GM21576 (cell line): Measurements from ENCODE around the gene PDIA2.
"Not testable (repeated sequence)": the region's sequence is repeated elsewhere in the genome, so short reads cannot be mapped to it uniquely, and the experiment has no call there.

Experiments used
- ATAC-seq: cut with Tn5 transposase; IDR thresholded peaks from one replicate; pipeline ENCODE4 v1.9.1; 2021; ENCODE audit warnings: mild to moderate bottlenecking, moderate library complexity; ENCODE audit not compliant: unreplicated experiment

Gene PDIA2

DNA sequence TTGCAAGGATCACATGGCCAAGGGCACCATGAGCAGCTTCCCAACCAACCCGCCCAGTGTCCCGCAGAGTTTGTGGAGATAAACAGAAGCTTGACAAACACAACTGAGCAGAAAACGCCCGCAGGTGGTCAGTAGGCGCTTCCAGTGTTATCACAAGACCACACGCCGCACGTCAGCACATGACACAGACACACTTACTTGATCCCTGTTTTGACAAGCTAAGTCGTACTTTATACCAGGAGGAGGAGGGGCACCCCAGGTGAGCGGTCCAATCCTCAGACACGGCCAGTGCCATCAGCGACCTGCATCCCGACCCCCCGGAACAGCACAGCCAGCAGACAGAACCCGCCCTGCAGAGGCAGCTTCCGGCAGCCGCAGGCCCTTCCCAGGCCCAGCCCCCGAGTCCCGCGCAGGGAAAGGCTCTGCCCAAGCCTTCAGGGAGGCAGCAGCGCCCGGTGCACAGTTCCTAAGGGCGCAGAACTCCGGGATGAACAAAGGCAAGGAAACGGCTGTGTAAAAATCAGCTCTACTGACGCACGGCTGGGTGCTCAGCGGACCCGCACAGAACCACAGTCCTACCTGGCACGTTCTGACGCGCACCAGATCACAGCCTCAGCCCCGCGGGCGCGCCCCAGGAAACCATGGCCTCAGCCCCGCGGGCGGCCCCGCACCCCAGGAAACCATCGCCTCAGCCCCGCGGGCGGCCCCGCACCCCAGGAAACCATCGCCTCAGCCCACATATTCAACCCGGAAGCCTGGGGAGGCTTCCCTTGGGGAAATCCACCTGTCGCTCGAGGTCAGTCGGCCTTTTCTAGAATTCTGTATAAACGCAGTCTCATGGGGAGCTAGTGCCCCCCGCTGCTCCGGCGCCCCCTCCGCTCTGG, 41.7 kb downstream of the PDIA2 start:
- ATAC-seq, result no peak

DNA sequence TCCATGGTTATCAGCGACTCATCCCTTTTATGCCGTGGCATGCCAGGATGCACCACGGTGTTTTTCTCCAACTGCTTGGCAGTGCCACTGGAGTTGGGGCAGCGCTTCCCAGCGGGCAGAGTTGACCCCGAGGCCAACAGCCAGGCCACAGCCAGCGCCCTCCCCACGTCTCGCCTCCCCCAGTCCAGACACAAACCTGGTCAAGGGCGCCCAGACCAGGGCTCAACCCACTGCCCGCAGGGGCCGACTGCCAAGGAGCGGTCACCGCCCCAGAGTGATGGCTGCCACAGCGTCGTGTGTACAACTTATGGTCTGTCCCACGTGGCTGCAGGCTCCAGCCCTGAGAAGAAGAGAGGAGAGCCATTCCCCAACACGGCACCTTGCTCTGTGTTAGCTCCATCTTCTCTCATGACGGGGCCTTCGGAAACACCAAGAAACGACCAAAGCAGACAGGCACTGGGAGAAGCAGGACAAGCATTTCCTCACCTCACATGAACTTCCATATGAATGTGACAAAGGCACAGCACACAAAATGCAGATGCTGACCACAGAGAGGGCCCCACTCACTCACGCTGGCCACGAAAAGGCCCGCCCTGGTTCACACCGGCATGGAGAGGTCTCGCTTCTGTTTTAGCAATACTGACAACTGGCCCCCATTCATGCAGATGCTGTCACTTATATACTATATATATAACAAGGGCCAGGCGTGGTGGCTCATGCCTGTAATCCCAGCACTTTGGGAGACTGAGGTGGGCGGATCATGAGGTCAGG, 42.6 kb downstream of the PDIA2 start:
- no peak for ATAC-seq

DNA sequence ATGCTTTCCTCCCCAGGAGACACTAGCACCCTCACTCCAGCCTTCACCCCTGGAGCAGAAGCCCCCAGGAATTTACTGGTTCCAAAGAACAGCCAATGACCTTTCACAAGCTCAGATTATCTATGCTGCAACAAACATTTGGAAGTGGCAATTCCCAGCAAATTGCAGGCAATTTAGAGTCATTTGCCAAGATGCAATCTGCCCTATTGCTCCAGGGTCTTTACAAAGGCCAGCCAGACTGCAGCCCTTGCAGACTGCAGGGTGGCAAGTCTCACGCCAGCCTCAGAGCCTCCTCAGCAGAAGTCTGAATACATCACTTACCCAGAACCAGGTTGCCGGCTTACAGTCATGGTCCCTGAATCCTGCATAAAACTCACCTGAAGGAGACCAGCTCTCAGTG, 47.8 kb downstream of the PDIA2 start:
- no peak for ATAC-seq

DNA sequence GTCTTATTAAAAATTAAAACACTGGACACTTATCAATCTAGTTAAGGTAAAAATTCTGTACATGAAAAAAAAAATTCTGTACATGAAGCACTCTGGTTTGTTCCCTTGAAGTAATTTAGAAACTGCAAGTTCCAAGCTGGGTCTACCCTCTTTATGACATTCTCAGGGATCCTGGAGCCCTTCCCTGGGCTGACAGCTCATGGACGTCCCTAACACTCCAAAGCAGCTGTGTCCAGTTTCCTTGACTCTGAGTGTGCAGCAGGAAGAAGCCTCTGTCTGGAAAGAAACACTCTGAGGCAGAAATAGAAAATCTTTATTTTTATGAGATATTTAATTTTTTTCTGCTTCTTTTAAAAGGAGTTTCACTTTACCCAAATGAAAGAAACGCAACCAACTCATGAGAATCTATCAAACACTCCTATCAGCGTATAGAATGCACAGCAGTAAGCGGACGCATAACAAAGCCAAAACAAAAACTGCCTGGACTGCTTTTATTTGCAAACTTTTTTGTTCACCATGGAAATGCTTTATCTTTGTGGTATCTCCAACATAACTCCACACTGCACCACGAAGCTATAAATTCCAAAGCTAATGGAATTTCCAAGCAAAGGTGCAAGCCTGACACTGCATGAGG, 48.3 kb downstream of the PDIA2 start:
- ATAC-seq, result not testable (repeated sequence)

DNA sequence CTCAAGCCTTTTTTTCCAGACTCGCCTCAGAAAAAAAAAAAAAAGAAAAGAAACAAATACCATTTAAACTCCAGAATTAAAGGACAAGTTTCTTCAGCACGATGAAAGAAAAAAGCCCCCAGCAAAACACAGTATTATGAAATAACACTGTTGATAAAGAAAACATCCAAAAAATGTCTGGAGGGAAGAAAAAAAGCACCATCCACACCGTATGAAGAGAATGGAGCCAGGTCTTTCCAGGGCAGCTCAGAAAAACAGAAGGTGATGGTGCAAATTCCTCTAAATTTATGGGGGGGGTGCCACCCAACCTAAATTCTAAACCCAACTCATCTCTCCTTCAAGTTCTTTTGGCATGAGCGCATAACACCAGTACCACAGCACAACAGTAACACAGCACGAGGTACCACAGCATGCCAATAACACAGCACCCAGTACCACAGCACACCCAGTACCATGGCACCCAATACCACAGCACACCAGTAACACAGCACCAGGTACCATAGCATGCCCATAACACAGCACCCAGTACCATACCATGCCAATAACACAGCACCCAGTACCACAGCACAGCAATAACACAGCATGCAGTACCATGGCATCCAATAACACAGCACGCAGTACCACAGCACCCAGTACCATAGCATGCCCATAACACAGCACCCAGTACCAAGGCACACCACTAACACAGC, 50.6 kb downstream of the PDIA2 start:
- ATAC-seq, result no peak

DNA sequence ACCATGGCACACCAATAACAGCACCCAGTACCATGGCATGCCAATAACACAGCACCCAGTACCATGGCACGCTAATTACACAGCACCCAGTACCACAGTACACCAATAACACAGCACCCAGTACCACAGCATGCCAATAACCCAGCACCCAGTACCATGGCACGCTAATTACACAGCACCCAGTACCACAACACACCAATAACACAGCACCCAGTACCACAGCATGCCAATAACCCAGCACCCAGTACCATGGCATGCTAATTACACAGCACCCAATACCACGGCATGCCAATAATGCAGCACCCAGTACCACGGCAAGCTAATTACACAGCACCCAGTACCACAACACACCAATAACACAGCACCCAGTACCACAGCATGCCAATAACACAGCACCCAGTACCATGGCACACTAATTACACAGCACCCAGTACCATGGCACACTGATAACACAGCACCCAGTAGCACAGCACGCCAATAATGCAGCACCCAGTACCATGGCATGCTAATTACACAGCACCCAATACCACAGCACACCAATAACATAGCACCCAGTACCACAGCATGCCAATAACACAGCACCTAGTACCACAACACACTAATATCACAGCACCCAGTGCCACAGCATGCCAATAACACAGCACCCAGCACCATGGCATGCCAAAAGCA, 51.3 kb downstream of the PDIA2 start:
- not testable (repeated sequence) for ATAC-seq

DNA sequence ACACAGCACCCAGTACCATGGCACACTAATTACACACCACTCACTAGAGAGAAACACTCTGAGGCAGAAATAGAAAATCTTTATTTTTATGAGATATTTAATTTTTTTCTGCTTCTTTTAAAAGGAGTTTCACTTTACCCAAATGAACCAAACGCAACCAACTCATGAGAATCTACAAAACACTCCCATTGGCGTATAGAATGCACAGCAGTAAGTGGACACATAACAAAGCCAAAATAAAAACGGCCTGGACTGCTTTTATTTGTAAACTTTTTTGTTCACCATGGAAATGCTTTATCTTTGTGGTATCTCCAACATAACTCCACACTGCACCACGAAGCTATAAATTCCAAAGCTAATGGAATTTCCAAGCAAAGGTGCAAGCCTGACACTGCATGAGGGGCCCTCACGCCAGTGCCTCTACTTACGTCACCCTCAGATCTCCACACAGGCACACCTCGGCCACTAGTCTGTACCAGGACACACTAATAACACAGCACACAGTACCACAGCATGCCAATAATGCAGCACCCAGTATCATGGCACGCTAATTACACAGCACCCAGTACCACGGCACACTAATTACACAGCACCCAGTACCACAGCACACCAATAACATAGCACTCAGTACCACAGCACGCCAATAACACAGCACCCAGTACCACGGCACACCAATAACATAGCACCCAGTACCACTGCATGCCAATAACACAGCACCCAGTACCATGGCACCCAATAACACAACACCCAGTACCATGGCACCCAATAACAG, 52.1 kb downstream of the PDIA2 start:
- ATAC-seq, result not testable (repeated sequence)

DNA sequence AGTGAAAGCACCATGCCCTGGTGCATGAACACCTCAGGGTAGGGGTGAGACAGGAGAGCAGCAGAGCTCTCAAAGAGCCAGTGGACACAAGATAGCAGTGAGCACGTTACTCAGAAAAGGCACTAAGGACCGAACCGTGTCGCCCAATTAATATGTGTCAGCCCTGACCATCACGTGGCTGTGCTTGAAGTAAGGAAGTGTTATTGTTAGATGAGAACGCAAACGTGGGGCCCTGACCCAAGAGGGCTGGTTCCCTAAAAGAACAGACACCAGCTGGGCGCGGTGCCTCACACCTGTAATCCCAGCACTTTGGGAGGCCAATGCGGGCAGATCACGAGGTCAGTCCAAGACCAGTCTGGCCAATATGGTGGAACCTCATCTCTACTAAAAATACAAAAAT, 53.3 kb downstream of the PDIA2 start:
- ATAC-seq, result no peak
